BLaER1 (cell line): ENCODE measurements around the gene CRISP1.
"Not testable (repeated sequence)": the region's sequence is repeated elsewhere in the genome, so short reads cannot be mapped to it uniquely, and the experiment has no call there.

Source experiments
- H3K27ac ChIP-seq: shearing (Covaris generic); formaldehyde crosslinking; 2 replicates; pipeline ENCODE4 v1.8.1; 2022
- H3K27me3 ChIP-seq: shearing (Covaris generic); formaldehyde crosslinking; 2 replicates; pipeline ENCODE4 v1.8.1; 2022
- H3K36me3 ChIP-seq: shearing (Covaris generic); formaldehyde crosslinking; 2 replicates; pipeline ENCODE4 v1.8.1; 2022
- H3K4me1 ChIP-seq: shearing (Covaris generic); formaldehyde crosslinking; 2 replicates; pipeline ENCODE4 v1.8.1; 2022
- H3K4me2 ChIP-seq: shearing (Covaris generic); formaldehyde crosslinking; 2 replicates; pipeline ENCODE4 v1.8.1; 2022
- H3K4me3 ChIP-seq: shearing (Covaris generic); formaldehyde crosslinking; 2 replicates; pipeline ENCODE4 v1.8.1; 2022
- H3K9ac ChIP-seq: shearing (Covaris generic); formaldehyde crosslinking; 2 replicates; pipeline ENCODE4 v1.8.1; 2022
- H3K9me3 ChIP-seq: shearing (Covaris generic); formaldehyde crosslinking; 2 replicates; pipeline ENCODE4 v1.8.1; 2022
- H4K20me1 ChIP-seq: shearing (Covaris generic); formaldehyde crosslinking; 2 replicates; pipeline ENCODE4 v1.8.1; 2022
- Cebpa-rat ChIP-seq: shearing (Covaris generic); IDR thresholded peaks from 2 replicates; pipeline ENCODE4 v1.8.1; 2022

Gene CRISP1

GRCh38 chr6:49866485-49866943 is at the start of gene CRISP1:
Gene CRISP1, minus strand, starts transcription at chr6:49866535. Its CDS starts 9,135 bp downstream, at chr6:49857400.
- H3K27me3 ChIP-seq: no peaks in the 10 kb centered on the region
- H3K4me3 ChIP-seq: no peak within 1 kb of the TSS
- no peaks in the 10 kb centered on the region for H3K4me1 ChIP-seq
- no peaks in the 10 kb centered on the region for H4K20me1 ChIP-seq
- no peaks in the 10 kb centered on the region for H3K36me3 ChIP-seq
- H3K27ac ChIP-seq: no peak within 1 kb of the TSS
- no peak for TF ChIP-seq Cebpa-rat
- no peak within 1 kb of the TSS for H3K4me2 ChIP-seq
- H3K9ac ChIP-seq: no peak within 1 kb of the TSS
- no peaks in the 10 kb centered on the region for H3K9me3 ChIP-seq

GRCh38 chr6:49915035-49915434 is 48.7 kb upstream of the CRISP1 start:
- Histone ChIP-seq H3K4me3 (no peak overlapping the region), H3K4me2 (no peak overlapping the region)

GRCh38 chr6:49913636-49914375 is 47.5 kb upstream of the CRISP1 start:
- H3K4me3 ChIP-seq: no peak overlapping the region
- no peak for TF ChIP-seq Cebpa-rat
- H3K4me1 ChIP-seq: no peaks in the 10 kb centered on the region
- H3K9me3 ChIP-seq: no peaks in the 10 kb centered on the region
- no peaks in the 10 kb centered on the region for H3K36me3 ChIP-seq
- H3K27me3 ChIP-seq: no peaks in the 10 kb centered on the region
- no peak overlapping the region for H3K9ac ChIP-seq
- no peak overlapping the region for H3K27ac ChIP-seq
- no peak overlapping the region for H3K4me2 ChIP-seq
- H4K20me1 ChIP-seq: no peaks in the 10 kb centered on the region

More at GRCh38 chr6:49915035-49915434, 48.7 kb upstream of the CRISP1 start:
- Histone ChIP-seq H3K9me3 (no peaks in the 10 kb centered on the region), H3K27ac (no peak overlapping the region), H3K36me3 (no peaks in the 10 kb centered on the region), H3K4me1 (no peaks in the 10 kb centered on the region), H3K9ac (no peak overlapping the region), H3K27me3 (no peaks in the 10 kb centered on the region), H4K20me1 (no peaks in the 10 kb centered on the region)
- no peak for TF ChIP-seq Cebpa-rat

GRCh38 chr6:49912196-49912595 is 45.9 kb upstream of the CRISP1 start:
- Histone ChIP-seq H3K27ac (no peak overlapping the region), H3K9ac (no peak overlapping the region), H4K20me1 (no peaks in the 10 kb centered on the region), H3K4me3 (no peak overlapping the region), H3K4me2 (no peak overlapping the region), H3K4me1 (no peaks in the 10 kb centered on the region), H3K9me3 (no peaks in the 10 kb centered on the region), H3K27me3 (no peaks in the 10 kb centered on the region), H3K36me3 (no peaks in the 10 kb centered on the region)
- no peak for TF ChIP-seq Cebpa-rat

GRCh38 chr6:49911252-49911651 is 44.9 kb upstream of the CRISP1 start:
- H3K27ac ChIP-seq: no peak overlapping the region
- no peaks in the 10 kb centered on the region for H3K4me1 ChIP-seq

GRCh38 chr6:49909563-49909962 is 43.2 kb upstream of the CRISP1 start:
- Histone ChIP-seq H3K9me3 (no peaks in the 10 kb centered on the region), H4K20me1 (no peaks in the 10 kb centered on the region), H3K27me3 (no peaks in the 10 kb centered on the region), H3K27ac (no peak overlapping the region), H3K9ac (no peak overlapping the region), H3K36me3 (no peaks in the 10 kb centered on the region), H3K4me2 (no peak overlapping the region), H3K4me3 (no peak overlapping the region), H3K4me1 (no peaks in the 10 kb centered on the region)
- TF ChIP-seq Cebpa-rat: no peak

More at GRCh38 chr6:49911252-49911651, 44.9 kb upstream of the CRISP1 start:
- no peaks in the 10 kb centered on the region for H3K9me3 ChIP-seq
- no peak overlapping the region for H3K4me3 ChIP-seq
- H3K4me2 ChIP-seq: no peak overlapping the region
- no peak for TF ChIP-seq Cebpa-rat
- no peaks in the 10 kb centered on the region for H3K27me3 ChIP-seq
- no peaks in the 10 kb centered on the region for H4K20me1 ChIP-seq
- H3K9ac ChIP-seq: no peak overlapping the region
- no peaks in the 10 kb centered on the region for H3K36me3 ChIP-seq

- Histone ChIP-seq H3K4me3 (no peak overlapping the region), H3K27ac (no peak overlapping the region), H3K27me3 (no peaks in the 10 kb centered on the region), H3K36me3 (no peaks in the 10 kb centered on the region), H3K9ac (no peak overlapping the region), H4K20me1 (no peaks in the 10 kb centered on the region), H3K4me2 (no peak overlapping the region), H3K4me1 (no peaks in the 10 kb centered on the region), H3K9me3 (no peaks in the 10 kb centered on the region)
- TF ChIP-seq Cebpa-rat: no peak
These were observed 40.2 kb upstream of the CRISP1 start for GRCh38 chr6:49906526-49906925.

- Histone ChIP-seq H3K4me1 (no peaks in the 10 kb centered on the region), H4K20me1 (no peaks in the 10 kb centered on the region), H3K36me3 (no peaks in the 10 kb centered on the region), H3K9ac (no peak overlapping the region), H3K27me3 (no peaks in the 10 kb centered on the region), H3K4me2 (no peak overlapping the region), H3K9me3 (no peaks in the 10 kb centered on the region), H3K27ac (no peak overlapping the region), H3K4me3 (no peak overlapping the region)
- no peak for TF ChIP-seq Cebpa-rat
These were observed 39.0 kb upstream of the CRISP1 start for GRCh38 chr6:49905296-49905695.

GRCh38 chr6:49902856-49903255 is 36.5 kb upstream of the CRISP1 start:
- H3K4me3 ChIP-seq: no peak overlapping the region
- no peaks in the 10 kb centered on the region for H3K27me3 ChIP-seq
- H4K20me1 ChIP-seq: no peaks in the 10 kb centered on the region
- no peak for TF ChIP-seq Cebpa-rat
- no peaks in the 10 kb centered on the region for H3K36me3 ChIP-seq
- no peak overlapping the region for H3K27ac ChIP-seq
- H3K4me2 ChIP-seq: no peak overlapping the region
- no peak overlapping the region for H3K9ac ChIP-seq
- no peaks in the 10 kb centered on the region for H3K9me3 ChIP-seq
- no peaks in the 10 kb centered on the region for H3K4me1 ChIP-seq

GRCh38 chr6:49898904-49899566 is 32.7 kb upstream of the CRISP1 start:
- Histone ChIP-seq H3K9ac (no peak overlapping the region), H3K36me3 (no peaks in the 10 kb centered on the region), H3K27me3 (0 out of 2 replicates have a peak, but pooled peaks cover under 1% of the 10 kb centered on the region), H3K27ac (no peak overlapping the region), H4K20me1 (no peaks in the 10 kb centered on the region), H3K4me3 (no peak overlapping the region), H3K4me2 (no peak overlapping the region), H3K9me3 (peaks cover 10% of the 10 kb centered on the region), H3K4me1 (no peaks in the 10 kb centered on the region)
- no peak for TF ChIP-seq Cebpa-rat

- not testable (repeated sequence) for H3K4me3 ChIP-seq, H3K27me3 ChIP-seq, H3K27ac ChIP-seq, H4K20me1 ChIP-seq, H3K9ac ChIP-seq, H3K36me3 ChIP-seq, H3K4me2 ChIP-seq, H3K9me3 ChIP-seq
- peaks cover 23% of the 10 kb centered on the region for H3K4me1 ChIP-seq
These were observed 29.2 kb upstream of the CRISP1 start for GRCh38 chr6:49895553-49895952.
